HG03342 (cell line): ENCODE data around the gene PAFAH2.

Experiments used
- ATAC-seq: cut with Tn5 transposase; IDR thresholded peaks from one replicate; pipeline ENCODE4 v1.9.1; 2021; ENCODE audit warnings: mild to moderate bottlenecking, moderate library complexity; ENCODE audit not compliant: unreplicated experiment

PAFAH2 gene

GRCh38 chr1:26031611-26032220 lies 33.9 kb upstream of the PAFAH2 start:
- no peak for ATAC-seq

GRCh38 chr1:26031196-26031595 lies 33.3 kb upstream of the PAFAH2 start:
- ATAC-seq, result no peak

GRCh38 chr1:26029864-26030481 lies 32.1 kb upstream of the PAFAH2 start:
- ATAC-seq, result no peak

- ATAC-seq, result no peak
Measured at GRCh38 chr1:26029054-26029863, 31.4 kb upstream of the PAFAH2 start.

- no peak for ATAC-seq
Measured at GRCh38 chr1:26028490-26028980, 30.7 kb upstream of the PAFAH2 start.

GRCh38 chr1:26027716-26028489 lies 30.0 kb upstream of the PAFAH2 start:
- ATAC-seq, result no peak

- no peak for ATAC-seq
Measured at GRCh38 chr1:26025517-26025916, 27.7 kb upstream of the PAFAH2 start.

- no peak for ATAC-seq
Measured at GRCh38 chr1:26025060-26025459, 27.2 kb upstream of the PAFAH2 start.

GRCh38 chr1:26023826-26024225 lies 26.0 kb upstream of the PAFAH2 start:
- no peak for ATAC-seq

- ATAC-seq, result no peak
Measured at GRCh38 chr1:26023009-26023408, 25.1 kb upstream of the PAFAH2 start.

GRCh38 chr1:26022404-26022779 lies 24.5 kb upstream of the PAFAH2 start:
- no peak for ATAC-seq

GRCh38 chr1:26021647-26022403 lies 24.0 kb upstream of the PAFAH2 start, which contains the start of gene EXTL1:
EXTL1 (plus strand) TSS chr1:26021775; CDS start chr1:26022647, 872 bp downstream.
- no peak for ATAC-seq

GRCh38 chr1:26020941-26021646 lies 23.2 kb upstream of the PAFAH2 start:
- ATAC-seq, result no peak

- no peak for ATAC-seq
Measured at GRCh38 chr1:26020330-26020768, 22.5 kb upstream of the PAFAH2 start.

- no peak for ATAC-seq
Measured at GRCh38 chr1:26019641-26020315, 21.9 kb upstream of the PAFAH2 start.

- no peak for ATAC-seq
Measured at GRCh38 chr1:26017606-26018005, 19.7 kb upstream of the PAFAH2 start.

- no peak for ATAC-seq
Measured at GRCh38 chr1:26016953-26017545, 19.2 kb upstream of the PAFAH2 start.

- no peak for ATAC-seq
Measured at GRCh38 chr1:26016258-26016952, 18.5 kb upstream of the PAFAH2 start.
